ENCODE measurements around the gene POU3F3.

POU3F3 gene

GRCh38 chr2:104853534-104854497 lies at the start of gene POU3F3:
POU3F3 (plus strand) TSS chr2:104854115; CDS start chr2:104855511, 1,396 bp downstream.
- peak within 1 kb of the TSS; percentile 38 for H3K4me3 ChIP-seq (ENCODE audit: low read depth, low read length)
- TF ChIP-seq CTCF (IDR thresholded peaks at IDR 0.05; ENCODE audit: insufficient read depth, low read depth, low read length, missing control alignments) = no peak
- DNase-seq (ENCODE audit: low read depth) = peak; percentile 37

GRCh38 chr2:104804148-104804890 lies 49.6 kb upstream of the POU3F3 start:
- DNase-seq (ENCODE audit: low read depth) = no peak
- no peak for TF ChIP-seq CTCF (IDR thresholded peaks at IDR 0.05; ENCODE audit: insufficient read depth, low read depth, low read length, missing control alignments)
- no peak overlapping the region for H3K4me3 ChIP-seq (ENCODE audit: low read depth, low read length)

GRCh38 chr2:104812286-104812685 lies 41.6 kb upstream of the POU3F3 start:
- H3K4me3 ChIP-seq (ENCODE audit: low read depth, low read length) = no peak overlapping the region
- no peak for TF ChIP-seq CTCF (IDR thresholded peaks at IDR 0.05; ENCODE audit: insufficient read depth, low read depth, low read length, missing control alignments)
- no peak for DNase-seq (ENCODE audit: low read depth)

GRCh38 chr2:104816143-104816542 lies 37.8 kb upstream of the POU3F3 start:
- no peak for TF ChIP-seq CTCF (IDR thresholded peaks at IDR 0.05; ENCODE audit: insufficient read depth, low read depth, low read length, missing control alignments)
- no peak for DNase-seq (ENCODE audit: low read depth)
- H3K4me3 ChIP-seq (ENCODE audit: low read depth, low read length) = no peak overlapping the region

GRCh38 chr2:104818264-104818663 lies 35.7 kb upstream of the POU3F3 start:
- no peak for DNase-seq (ENCODE audit: low read depth)
- no peak for TF ChIP-seq CTCF (IDR thresholded peaks at IDR 0.05; ENCODE audit: insufficient read depth, low read depth, low read length, missing control alignments)
- no peak overlapping the region for H3K4me3 ChIP-seq (ENCODE audit: low read depth, low read length)

- TF ChIP-seq CTCF (IDR thresholded peaks at IDR 0.05; ENCODE audit: insufficient read depth, low read depth, low read length, missing control alignments) = no peak
- H3K4me3 ChIP-seq (ENCODE audit: low read depth, low read length) = no peak overlapping the region
- DNase-seq (ENCODE audit: low read depth) = no peak
These were observed 33.8 kb upstream of the POU3F3 start for GRCh38 chr2:104820126-104820525.
